ENCODE data around the gene PDE7B. TPM values are rescaled to one million over a fixed set of nuclear protein-coding genes. Genes with fewer than 3 reads are reported as not detected.

Gene PDE7B
- total RNA-seq, 1 donor from 2014 or later: 6.5 TPM

DNA sequence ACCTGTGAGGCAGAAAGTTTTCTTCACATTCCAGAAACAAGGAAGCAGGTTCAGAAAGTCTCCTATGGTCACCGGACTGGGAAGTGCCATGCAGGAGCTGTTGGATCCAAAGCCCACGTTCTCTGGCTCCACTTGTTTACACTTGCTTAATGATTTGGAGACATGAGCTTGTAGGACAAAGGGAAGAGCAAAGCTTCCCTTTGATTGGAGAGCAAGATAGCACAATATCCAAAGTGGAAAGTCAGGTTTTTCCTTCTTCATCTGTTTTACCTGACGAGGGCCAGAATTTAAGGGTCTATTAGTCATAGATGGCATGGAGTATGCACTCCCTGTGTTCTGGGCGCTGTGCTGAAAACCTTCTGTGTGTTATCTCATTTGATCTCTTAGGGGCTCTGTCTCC is 81.2 kb downstream of the PDE7B start:
- DNase-seq (ENCODE audit: low read depth in 2 of 2): no peak

GRCh38 chr6:135935941-135936601 is 84.6 kb downstream of the PDE7B start:
- no peak for DNase-seq (ENCODE audit: low read depth in 2 of 2)

DNA sequence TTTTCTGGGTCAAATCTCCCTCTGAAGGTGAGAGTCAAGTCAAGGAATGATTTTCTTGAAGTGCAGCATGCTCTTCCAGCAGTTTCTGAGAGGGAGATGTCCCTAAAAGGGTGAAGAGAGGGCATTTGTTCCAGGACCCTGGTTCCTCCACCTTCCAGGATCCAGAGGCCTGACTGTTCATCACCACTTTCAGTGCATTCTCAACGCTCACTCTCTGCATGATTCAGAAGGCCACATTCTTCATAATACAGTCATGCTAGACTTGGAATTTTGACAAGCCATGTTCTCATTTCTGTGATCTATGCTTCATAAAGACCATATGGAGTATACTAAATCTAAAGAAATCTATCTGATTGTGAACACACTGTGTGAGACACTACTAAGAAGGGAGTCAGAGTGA is 85.1 kb downstream of the PDE7B start:
- DNase-seq (ENCODE audit: low read depth in 2 of 2): peak in 1 of 2 donors; percentile 23

- DNase-seq (ENCODE audit: low read depth in 2 of 2): no peak
Measured at GRCh38 chr6:135937106-135937505, 85.6 kb downstream of the PDE7B start.

- peak in 1 of 2 donors; percentile 24 for DNase-seq (ENCODE audit: low read depth in 2 of 2)
Measured at GRCh38 chr6:135938576-135939207, 87.2 kb downstream of the PDE7B start.

GRCh38 chr6:135939208-135939591 is 87.7 kb downstream of the PDE7B start:
- no peak for DNase-seq (ENCODE audit: low read depth in 2 of 2)

DNA sequence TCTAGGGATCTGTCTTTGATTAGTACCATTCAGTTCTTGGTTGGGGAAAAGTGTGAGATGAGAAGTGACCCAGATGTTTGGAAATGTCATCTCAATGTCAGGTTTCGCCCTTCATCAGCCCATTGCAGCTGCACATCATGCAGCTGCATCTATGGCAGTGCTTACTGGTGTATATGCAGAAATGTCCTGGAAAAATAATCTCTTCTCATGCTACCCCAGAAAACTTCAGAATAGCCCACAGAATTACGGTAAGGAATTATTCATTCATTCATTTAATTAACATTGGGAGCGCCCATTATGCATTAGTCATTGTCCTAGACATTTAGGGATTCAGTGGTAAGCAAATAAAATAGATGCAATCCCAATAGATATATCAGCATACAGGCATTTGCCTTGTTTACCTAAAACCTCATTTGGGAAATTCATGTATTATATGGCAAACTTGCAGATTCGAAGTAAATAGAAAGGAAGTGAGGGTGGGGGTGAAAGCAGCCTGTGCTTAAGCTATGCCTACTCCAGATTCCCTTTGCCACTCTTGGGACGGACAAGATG is 89.2 kb downstream of the PDE7B start:
- DNase-seq (ENCODE audit: low read depth in 2 of 2): no peak

GRCh38 chr6:135941275-135942025 is 89.9 kb downstream of the PDE7B start:
- DNase-seq (ENCODE audit: low read depth in 2 of 2): no peak

GRCh38 chr6:135944120-135944519 is 92.6 kb downstream of the PDE7B start:
- DNase-seq (ENCODE audit: low read depth in 2 of 2): no peak

- DNase-seq (ENCODE audit: low read depth in 2 of 2): no peak
Measured at GRCh38 chr6:135946674-135947073, 95.2 kb downstream of the PDE7B start.

DNA sequence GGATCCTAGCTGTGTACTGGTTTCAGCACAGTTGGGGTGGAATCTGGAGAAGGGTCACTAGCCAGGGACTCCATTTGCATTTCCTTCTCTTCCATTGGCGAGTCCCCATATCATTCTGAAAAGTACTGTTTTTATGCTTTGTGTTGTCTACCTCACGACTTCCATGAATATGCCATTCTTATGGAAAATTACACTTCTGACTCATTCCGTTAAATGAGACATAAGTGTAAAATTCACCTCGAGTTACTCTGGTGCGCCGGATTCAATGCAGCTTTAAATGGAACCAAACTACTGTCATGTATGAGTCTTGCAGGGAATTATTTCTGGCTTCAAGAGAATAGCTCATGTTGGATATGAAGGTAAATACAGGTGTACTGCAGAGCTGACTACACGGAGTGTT is 99.2 kb downstream of the PDE7B start:
- DNase-seq (ENCODE audit: low read depth in 2 of 2): no peak

DNA sequence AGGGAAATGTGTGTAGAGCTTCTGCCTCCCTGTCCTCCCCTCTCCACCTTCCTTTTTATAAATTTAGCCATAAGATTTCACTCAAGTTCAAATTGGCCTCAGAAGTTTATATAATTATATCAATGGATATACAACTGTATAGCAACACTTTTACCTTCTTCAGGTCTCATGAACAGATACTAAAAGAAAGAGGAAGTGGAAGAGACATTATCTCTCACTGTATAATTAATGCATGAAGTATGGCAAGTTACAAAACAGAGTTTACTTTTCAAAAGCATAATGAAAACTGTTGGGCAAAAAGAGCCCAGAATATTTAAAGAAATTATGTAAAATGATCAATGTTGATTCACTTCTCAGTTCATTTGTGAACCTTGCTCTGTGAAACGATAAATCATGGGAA is 99.7 kb downstream of the PDE7B start:
- DNase-seq (ENCODE audit: low read depth in 2 of 2): no peak

GRCh38 chr6:135953818-135954217 is 102.3 kb downstream of the PDE7B start:
- DNase-seq (ENCODE audit: low read depth in 2 of 2): no peak

- DNase-seq (ENCODE audit: low read depth in 2 of 2): no peak
Measured at GRCh38 chr6:135955099-135955498, 103.6 kb downstream of the PDE7B start.

GRCh38 chr6:135962731-135963130 is 111.2 kb downstream of the PDE7B start:
- DNase-seq (ENCODE audit: low read depth in 2 of 2): no peak

GRCh38 chr6:135970750-135971149 is 119.2 kb downstream of the PDE7B start:
- no peak for DNase-seq (ENCODE audit: low read depth in 2 of 2)

GRCh38 chr6:135971351-135971750 is 119.8 kb downstream of the PDE7B start:
- no peak for DNase-seq (ENCODE audit: low read depth in 2 of 2)

- no peak for DNase-seq (ENCODE audit: low read depth in 2 of 2)
Measured at GRCh38 chr6:135972150-135972549, 120.6 kb downstream of the PDE7B start.

DNA sequence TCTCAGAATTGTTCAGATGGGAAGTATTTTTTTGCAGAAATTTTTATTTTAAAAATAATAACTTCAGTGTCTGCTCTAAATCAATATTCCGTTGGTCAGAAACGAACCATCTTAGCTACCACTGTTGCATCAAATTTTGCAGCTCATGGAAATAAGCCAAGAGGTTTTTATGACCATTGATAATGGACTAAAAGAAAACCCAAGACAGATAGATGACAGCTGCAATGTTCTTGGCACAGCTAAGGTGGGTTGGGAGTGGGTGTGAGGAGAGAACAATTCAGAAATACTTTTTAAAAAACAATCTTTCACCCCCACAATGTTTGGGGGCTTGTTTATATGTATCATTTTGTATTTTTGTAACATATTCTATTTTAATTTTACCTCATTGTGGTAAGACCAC is 121.1 kb downstream of the PDE7B start:
- DNase-seq (ENCODE audit: low read depth in 2 of 2): no peak

GRCh38 chr6:135974426-135974825 is 122.9 kb downstream of the PDE7B start:
- no peak for DNase-seq (ENCODE audit: low read depth in 2 of 2)

GRCh38 chr6:135976585-135976984 is 125.1 kb downstream of the PDE7B start:
- no peak for DNase-seq (ENCODE audit: low read depth in 2 of 2)

- DNase-seq (ENCODE audit: low read depth in 2 of 2): no peak
Measured at GRCh38 chr6:135983093-135983492, 131.6 kb downstream of the PDE7B start.
